Measurements from ENCODE around the gene IKZF1. TPM values are rescaled to one million over a fixed set of nuclear protein-coding genes. Genes with fewer than 3 reads are reported as not detected.

Gene IKZF1
- total RNA-seq, 1 experiment from 2014 or later = 2.3 TPM

- TF ChIP-seq IRF1 (CRISPR knock-in tag; IDR thresholded peaks at IDR 0.05) = no peak
- TF ChIP-seq ZNF281 (CRISPR knock-in tag; IDR thresholded peaks at IDR 0.05) = no peak
Measured at GRCh38 chr7:50423860-50424259, 119.3 kb downstream of the IKZF1 start (continued).

- CTCF ChIA-PET = interaction anchor here (1.3 kb wide), 1 partner anchor 8 kb away, joined by 3 read pairs; no protein-coding TSS in a partner anchor
- peaks cover 19% of the 10 kb centered on the region for H3K4me1 Mint-ChIP-seq
Measured at GRCh38 chr7:50425318-50425717, 120.8 kb downstream of the IKZF1 start.

More at GRCh38 chr7:50425318-50425717, 120.8 kb downstream of the IKZF1 start:
- TF ChIP-seq ZNF121 (CRISPR knock-in tag; IDR thresholded peaks at IDR 0.05) (no peak), TP53 (CRISPR knock-in tag; IDR thresholded peaks at IDR 0.05) (no peak), ERG (CRISPR knock-in tag; IDR thresholded peaks at IDR 0.05) (no peak), NR1H2 (CRISPR knock-in tag; IDR thresholded peaks at IDR 0.05) (no peak), ZNF425 (CRISPR knock-in tag; conservative IDR thresholded peaks at IDR 0.05) (no peak), HMGXB4 (CRISPR knock-in tag; IDR thresholded peaks at IDR 0.05) (no peak), USF1 (CRISPR knock-in tag; IDR thresholded peaks at IDR 0.05) (no peak), PREB (CRISPR knock-in tag; IDR thresholded peaks at IDR 0.05; ENCODE audit: borderline replicate concordance) (no peak), ATF2 (CRISPR knock-in tag; IDR thresholded peaks at IDR 0.05; ENCODE audit: borderline replicate concordance, low read depth) (no peak), ATF3 (CRISPR knock-in tag; conservative IDR thresholded peaks at IDR 0.05) (no peak), GRHL2 (CRISPR knock-in tag; IDR thresholded peaks at IDR 0.05; ENCODE audit: insufficient replicate concordance, severe bottlenecking) (no peak), NFYB (CRISPR knock-in tag; conservative IDR thresholded peaks at IDR 0.05; ENCODE audit: low read depth) (no peak), FOXK1 (CRISPR knock-in tag; IDR thresholded peaks at IDR 0.05) (no peak), SP1 (CRISPR knock-in tag; conservative IDR thresholded peaks at IDR 0.05) (no peak), ZNF512 (CRISPR knock-in tag; IDR thresholded peaks at IDR 0.05; ENCODE audit: borderline replicate concordance) (no peak), CBFB (CRISPR knock-in tag; IDR thresholded peaks at IDR 0.05; ENCODE audit: low read depth) (no peak), NR3C1 (CRISPR knock-in tag; conservative IDR thresholded peaks at IDR 0.05; ENCODE audit: low read depth) (no peak), GTF2I (CRISPR knock-in tag; conservative IDR thresholded peaks at IDR 0.05) (no peak), TEAD4 (CRISPR knock-in tag; IDR thresholded peaks at IDR 0.05) (no peak)
- H3K9me3 Mint-ChIP-seq = no peaks in the 10 kb centered on the region
- no peak for DNase-seq (ENCODE audit: low spot score)
- POLR2A ChIA-PET = no interaction called here
- H3K27me3 Mint-ChIP-seq (ENCODE audit: low read depth) = no peaks in the 10 kb centered on the region
- no peak for ATAC-seq
- no peak overlapping the region for H3K27ac Mint-ChIP-seq
- H3K4me3 Mint-ChIP-seq = no peak overlapping the region
- H3K36me3 Mint-ChIP-seq = no peaks in the 10 kb centered on the region

Data from WTC11 (cell line).